HepG2 (cell line): ENCODE results near the gene PLA2G12A. TPM values are rescaled to one million over a fixed set of nuclear protein-coding genes. Genes with fewer than 3 reads are reported as not detected.

Experiments used
- ATAC-seq: fragments of 200-7000 bp; cut with Tn5 transposase; 3 replicates; pipeline ENCODE4 v1.9.1; 2020; ENCODE audit warnings: mild to moderate bottlenecking, moderate library complexity
- BruUV-seq: library from RNA; stranded (reverse); fragments of 400-500 nt; replicated peaks from 2 replicates; lab custom pipeline; 2021; lab: Mats Ljungman, UMichigan
- CTCF ChIA-PET: fragments of 300-600 bp; formaldehyde crosslinking; extraction: SDS; loops from one replicate; lab custom pipeline; 2021; ENCODE audit warnings: low total read pairs, inconsistent platforms, low intra/inter-chr PET ratio; lab: Yijun Ruan, JAX
- POLR2A ChIA-PET: fragments of 350-600 bp; sonication (Branson Sonifier 250); formaldehyde crosslinking; loops from one replicate; lab custom pipeline; 2020; ENCODE audit warnings: antibody characterized with exemption, inconsistent platforms; lab: Yijun Ruan, JAX
- DNase-seq: peaks from one replicate; pipeline ENCODE4 v3.0.0-alpha.2; 2015; ENCODE audit warnings: low spot score
- FAIRE-seq: peaks from 3 replicates; lab custom pipeline; 2011; peaks lifted over from hg19 to GRCh38; lab: Jason Lieb, UNC
- H2AFZ ChIP-seq: one replicate; pipeline ENCODE4 v1.6.1; 2011; ENCODE audit warnings: low read length, inconsistent platforms
- H3K27ac ChIP-seq: fragments of 300-600 bp; 3 replicates; pipeline ENCODE4 v1.8.0; 2011; ENCODE audit warnings: mixed run types, mild to moderate bottlenecking, mixed read lengths, low read length, inconsistent platforms; ENCODE audit not compliant: insufficient read depth; ENCODE audit errors: extremely low read length
- H3K27me3 ChIP-seq, 2 experiments: fragments of 200-600 bp in 1 of 2; 2 replicates in 1 of 2; 3 replicates in 1 of 2; pipeline versions ENCODE4 v1.6.0 to v1.8.0; 2011; ENCODE audit warnings: low read length in 2 of 2, mild to moderate bottlenecking in 2 of 2, moderate library complexity in 2 of 2, inconsistent platforms in 1 of 2; ENCODE audit not compliant: insufficient read depth in 2 of 2, control insufficient read depth in 1 of 2
- H3K36me3 ChIP-seq, 2 experiments: fragments of 200-600 bp in 1 of 2; replicated peaks in 1 of 2; 2 replicates in 1 of 2; 3 replicates in 1 of 2; pipeline versions ENCODE4 v1.5.1 to v1.8.0; 2011; ENCODE audit warnings: low read length in 2 of 2, inconsistent platforms in 1 of 2; ENCODE audit not compliant: insufficient read depth in 2 of 2, control insufficient read depth in 1 of 2
- H3K4me1 ChIP-seq: 2 replicates; pipeline ENCODE4 v1.5.1; 2012; ENCODE audit warnings: low read length, inconsistent platforms; ENCODE audit not compliant: insufficient read depth
- H3K4me2 ChIP-seq: 2 replicates; pipeline ENCODE4 v1.6.0; 2011; ENCODE audit warnings: low read depth, low read length, inconsistent platforms
- H3K4me3 ChIP-seq, 3 experiments: fragments of 200-600 bp in 1 of 3; sonication (generic), shearing (Covaris generic) in 1 of 3; replicated peaks in 1 of 3; 2 replicates each; pipeline ENCODE4 v1.5.1; 2011 to 2016; ENCODE audit warnings: low read length in 3 of 3, inconsistent platforms in 2 of 3, low read depth in 2 of 3, mild to moderate bottlenecking in 2 of 3, control low read depth in 1 of 3, mixed read lengths in 1 of 3; ENCODE audit not compliant: insufficient read depth in 1 of 3
- H3K79me2 ChIP-seq: one replicate; pipeline ENCODE4 v1.6.1; 2011; ENCODE audit warnings: low read length, inconsistent platforms; ENCODE audit not compliant: insufficient read depth
- H3K9ac ChIP-seq: 2 replicates; pipeline ENCODE4 v1.6.0; 2011; ENCODE audit warnings: mild to moderate bottlenecking, low read depth, low read length, inconsistent platforms; ENCODE audit not compliant: insufficient read depth
- H3K9me3 ChIP-seq: 2 replicates; pipeline ENCODE4 v1.5.1; 2012; ENCODE audit warnings: mild to moderate bottlenecking, low read length
- H4K20me1 ChIP-seq: 2 replicates; pipeline ENCODE4 v1.6.0; 2011; ENCODE audit warnings: inconsistent platforms, mild to moderate bottlenecking, low read length, moderate library complexity; ENCODE audit not compliant: insufficient read depth
- HNF1A ChIP-seq, 2 experiments: sonication (generic) in 1 of 2; formaldehyde crosslinking in 1 of 2; IDR thresholded peaks; 2 replicates each; pipeline versions ENCODE4 v1.4.0 to v1.6.1; 2016 to 2020; ENCODE audit warnings: borderline replicate concordance in 1 of 2, low read depth in 1 of 2, mild to moderate bottlenecking in 1 of 2, missing genetic modification reagents in 1 of 2
- IRF2 ChIP-seq: IDR thresholded peaks from 2 replicates; pipeline ENCODE4 v1.6.1; 2018; ENCODE audit warnings: missing genetic modification reagents, missing compliant biosample characterization
- MAF1 ChIP-seq: sonication (generic); formaldehyde crosslinking; IDR thresholded peaks from 2 replicates; pipeline ENCODE4 v1.5.0; 2020; ENCODE audit warnings: missing genetic modification reagents, borderline replicate concordance
- PBX3 ChIP-seq: sonication (generic); formaldehyde crosslinking; IDR thresholded peaks from 2 replicates; pipeline ENCODE4 v1.8.1; 2023; ENCODE audit warnings: missing genetic modification reagents, inconsistent platforms, borderline replicate concordance
- PTBP1 ChIP-seq: fragments of 200-400 bp; formaldehyde crosslinking; IDR thresholded peaks from 2 replicates; pipeline ENCODE4 v1.6.1; 2018; ENCODE audit warnings: low read length, low read depth; ENCODE audit not compliant: poor library complexity, severe bottlenecking
- SAFB2 ChIP-seq: sonication (generic); formaldehyde crosslinking; IDR thresholded peaks from 2 replicates; pipeline ENCODE4 v1.5.1; 2020; ENCODE audit warnings: missing genetic modification reagents, low read depth, mild to moderate bottlenecking, borderline replicate concordance
- SMAD9 ChIP-seq: sonication (generic); formaldehyde crosslinking; IDR thresholded peaks from 2 replicates; pipeline ENCODE4 v1.5.1; 2020; ENCODE audit warnings: mild to moderate bottlenecking, missing genetic modification reagents
- SRSF9 ChIP-seq: fragments of 200-400 bp; formaldehyde crosslinking; IDR thresholded peaks from 2 replicates; pipeline ENCODE4 v1.6.1; 2018; ENCODE audit warnings: borderline replicate concordance, mild to moderate bottlenecking, low read depth, low read length; ENCODE audit not compliant: insufficient read depth, poor library complexity, severe bottlenecking
- YEATS4 ChIP-seq: sonication (generic); formaldehyde crosslinking; IDR thresholded peaks from 2 replicates; pipeline ENCODE4 v1.4.0; 2020; ENCODE audit warnings: missing genetic modification reagents, borderline replicate concordance
- ZNF569 ChIP-seq: sonication (generic); formaldehyde crosslinking; IDR thresholded peaks from 2 replicates; pipeline ENCODE4 v1.5.0; 2020; ENCODE audit warnings: mild to moderate bottlenecking, missing genetic modification reagents, moderate library complexity, borderline replicate concordance
- ZNF570 ChIP-seq: sonication (generic); formaldehyde crosslinking; IDR thresholded peaks from 2 replicates; pipeline ENCODE4 v1.4.0; 2020; ENCODE audit warnings: mild to moderate bottlenecking, missing genetic modification reagents, borderline replicate concordance
- ZNF619 ChIP-seq: sonication (generic); formaldehyde crosslinking; IDR thresholded peaks from 2 replicates; pipeline ENCODE4 v1.4.0; 2020; ENCODE audit warnings: mild to moderate bottlenecking, missing genetic modification reagents
- ZNF644 ChIP-seq: IDR thresholded peaks from 2 replicates; pipeline ENCODE4 v1.6.1; 2016; ENCODE audit warnings: low read depth
- ZNF660 ChIP-seq: sonication (generic); formaldehyde crosslinking; IDR thresholded peaks from 2 replicates; pipeline ENCODE4 v1.5.1; 2020; ENCODE audit warnings: mild to moderate bottlenecking, low read depth, missing genetic modification reagents, borderline replicate concordance
- ZNF780A ChIP-seq: sonication (generic); formaldehyde crosslinking; IDR thresholded peaks from 2 replicates; pipeline ENCODE4 v1.8.0; 2022; ENCODE audit warnings: mild to moderate bottlenecking, missing genetic modification reagents, moderate library complexity
- WGBS: methylation state at CpG from one replicate; pipeline ENCODE4 v1.1.6; 2017; ENCODE audit warnings: low lambda C conversion rate; 5-methylcytosine and 5-hydroxymethylcytosine counted together
- in situ Hi-C: cut with HindIII; loops from 2 replicates; pipeline ENCODE4 v1.10.0; 2017; ENCODE audit warnings: low pct_unique_long_range_greater_than_20kb; ENCODE audit not compliant: extremely low pct_ligation_motif_present
- intact Hi-C: fragments of 100-400 bp; cut with micrococcal nuclease; formaldehyde crosslinking; loops from one replicate; pipeline ENCODE4 v1.10.0; 2022; ENCODE audit not compliant: unreplicated experiment
- polyA plus RNA-seq, 8 experiments: library from polyadenylated mRNA; depleted of rRNA in 3 of 8; stranded (reverse) in 7 of 8; unstranded in 1 of 8; fragments of >200 nt; fragmentation: Illumina TruSeq in 4 of 8; extraction: Trizol in 4 of 8; gene quantifications; 2 replicates each; pipeline versions ENCODE4 v1.2.1 to v1.2.3, GENCODE V29; 2011 to 2016; ENCODE audit warnings: low read depth in 4 of 8, missing spikeins in 1 of 8, mixed read lengths in 1 of 8; ENCODE audit not compliant: insufficient read depth in 1 of 8
- total RNA-seq, 5 experiments: library from RNA; depleted of rRNA; stranded (reverse); fragments of >200 nt; fragmentation: Illumina TruSeq; extraction: Trizol; gene quantifications; 2 replicates each; pipeline ENCODE4 v1.2.3, GENCODE V29; 2016; ENCODE audit warnings: low read depth in 1 of 5
- TF ChIP-seq, protein P1 (sequence below): sonication (generic); formaldehyde crosslinking; IDR thresholded peaks from 2 replicates; pipeline ENCODE4 v1.5.0; 2020; ENCODE audit warnings: missing genetic modification reagents, mild to moderate bottlenecking, borderline replicate concordance

PLA2G12A gene
- total and polyA plus RNA-seq, 2 of the 13 experiments (the other 11 are each of a cell fraction or from before 2014, with no cell fraction given), result 61.2 to 64.0 TPM

DNA sequence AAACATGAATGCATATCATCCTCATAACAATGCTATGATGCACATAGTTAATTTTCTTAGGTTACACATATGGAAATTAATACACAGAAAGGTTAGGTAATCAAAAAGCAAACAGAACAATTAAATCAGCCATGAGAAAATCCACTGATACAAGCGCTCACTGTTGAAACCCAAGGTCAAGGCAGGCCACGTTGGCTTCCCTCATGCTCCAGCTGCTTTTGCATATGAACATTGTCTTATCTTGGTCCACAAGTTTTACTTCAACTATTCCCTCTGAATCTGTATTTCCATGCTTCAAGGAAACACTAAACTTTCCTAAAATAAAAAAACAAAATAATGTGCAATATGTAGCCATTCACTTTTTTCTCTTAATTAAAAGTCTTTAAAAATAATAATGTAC is 34.5 kb upstream of the PLA2G12A start:
- ChIA-PET CTCF (no interaction called here), POLR2A (no interaction called here)
- H3K9me3 ChIP-seq, result no peaks in the 10 kb centered on the region
- H3K4me2 ChIP-seq, result no peak overlapping the region
- H3K4me1 ChIP-seq, result no peaks in the 10 kb centered on the region
- H3K4me3 ChIP-seq, result no peak overlapping the region
- H4K20me1 ChIP-seq, result peaks cover 3% of the 10 kb centered on the region
- FAIRE-seq (no peak), ATAC-seq (no peak), DNase-seq (no peak)
- 69% methylated on average over 2 of the region's 2 CpGs for WGBS
- H3K9ac ChIP-seq, result no peak overlapping the region
- BruUV-seq, result no TSS peak
- no peak overlapping the region for H3K27ac ChIP-seq
- no peaks in the 10 kb centered on the region for H3K27me3 ChIP-seq
- peaks cover 2% of the 10 kb centered on the region for H3K79me2 ChIP-seq
- intact Hi-C loops (loop anchor here (5.0 kb wide), 1 partner anchor 38 kb away; the partner anchor contains the start of gene CFI), in situ Hi-C loops (no loop called here)
- no peak overlapping the region for H2AFZ ChIP-seq
- H3K36me3 ChIP-seq, result peaks cover 19 to 53% of the 10 kb centered on the region in 2 experiments
- TF ChIP-seq SRSF9 (no peak), ZNF570 (CRISPR knock-in tag) (no peak), ZNF780A (CRISPR knock-in tag) (no peak), SMAD9 (no peak), PTBP1 (no peak), ZNF644 (no peak), IRF2 (no peak), ZNF569 (CRISPR knock-in tag) (no peak), MAF1 (CRISPR knock-in tag) (no peak), ZNF619 (no peak), PBX3 (CRISPR knock-in tag) (no peak), SAFB2 (no peak), YEATS4 (CRISPR knock-in tag) (no peak), HNF1A (IDR thresholded peaks at IDR 0.05; ENCODE audit: low read depth) (no peak), HNF1A (CRISPR knock-in tag; IDR thresholded peaks at IDR 0.05; ENCODE audit: borderline replicate concordance) (no peak), ZNF660 (CRISPR knock-in tag) (no peak)
- TF ChIP-seq, protein P1, sequence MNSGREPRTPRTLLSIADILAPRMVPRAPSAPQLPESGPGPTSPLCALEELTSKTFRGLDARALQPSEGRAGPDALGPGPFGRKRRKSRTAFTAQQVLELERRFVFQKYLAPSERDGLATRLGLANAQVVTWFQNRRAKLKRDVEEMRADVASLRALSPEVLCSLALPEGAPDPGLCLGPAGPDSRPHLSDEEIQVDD, result no peak
